Smooth muscle cell of the brain vasculature (primary cell): ENCODE data around the gene ZNHIT1.
"Not testable (repeated sequence)": the region's sequence is repeated elsewhere in the genome, so short reads cannot be mapped to it uniquely, and the experiment has no call there.

Experiments used
- DNase-seq: peaks from one replicate; pipeline ENCODE4 v3.0.0-alpha.2; 2012; ENCODE audit warnings: low read depth, low spot score

Gene ZNHIT1

DNA sequence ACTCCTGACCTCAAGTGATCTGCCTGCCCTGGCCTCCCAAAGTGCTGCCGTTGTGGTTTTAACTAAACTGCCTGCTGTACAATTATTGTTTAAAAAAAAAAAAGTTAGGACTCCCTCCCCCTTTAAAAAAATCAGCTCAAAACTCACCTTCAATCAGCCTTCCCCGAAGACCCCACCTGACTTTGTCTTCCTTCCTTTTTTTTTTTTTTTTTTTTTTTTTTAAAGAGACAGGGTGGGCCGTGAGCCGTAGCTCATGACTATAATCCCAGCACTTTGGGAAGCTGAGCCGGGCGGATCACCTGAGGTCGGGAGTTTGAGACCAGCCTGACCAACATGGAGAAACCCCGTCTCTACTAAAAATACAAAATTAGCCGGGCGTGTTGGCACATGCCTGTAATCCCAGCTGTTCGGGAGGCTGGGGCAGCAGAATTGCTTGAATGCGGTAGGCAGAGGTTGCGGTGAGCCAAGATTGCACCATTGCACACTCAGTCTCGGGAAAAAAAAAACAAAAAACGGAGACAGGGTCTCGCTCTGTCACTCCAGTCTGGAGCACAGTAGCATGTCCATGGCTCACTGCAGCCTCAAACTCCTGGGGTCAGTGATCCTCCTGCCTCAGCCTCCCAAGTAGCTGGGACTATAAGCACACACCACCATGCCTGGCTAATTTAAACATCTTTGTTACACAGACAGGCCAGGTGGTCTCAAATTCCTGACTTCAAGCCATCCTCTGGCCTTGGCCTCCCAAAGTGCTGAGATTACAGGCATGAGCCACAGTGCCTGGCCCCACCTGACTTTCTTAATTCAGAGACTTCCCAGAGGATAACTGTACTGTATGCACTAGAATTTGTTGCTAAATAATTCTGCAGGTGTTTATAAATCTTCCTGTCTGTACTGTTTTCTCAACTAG is 23.7 kb downstream of the ZNHIT1 start:
- no peak for DNase-seq

DNA sequence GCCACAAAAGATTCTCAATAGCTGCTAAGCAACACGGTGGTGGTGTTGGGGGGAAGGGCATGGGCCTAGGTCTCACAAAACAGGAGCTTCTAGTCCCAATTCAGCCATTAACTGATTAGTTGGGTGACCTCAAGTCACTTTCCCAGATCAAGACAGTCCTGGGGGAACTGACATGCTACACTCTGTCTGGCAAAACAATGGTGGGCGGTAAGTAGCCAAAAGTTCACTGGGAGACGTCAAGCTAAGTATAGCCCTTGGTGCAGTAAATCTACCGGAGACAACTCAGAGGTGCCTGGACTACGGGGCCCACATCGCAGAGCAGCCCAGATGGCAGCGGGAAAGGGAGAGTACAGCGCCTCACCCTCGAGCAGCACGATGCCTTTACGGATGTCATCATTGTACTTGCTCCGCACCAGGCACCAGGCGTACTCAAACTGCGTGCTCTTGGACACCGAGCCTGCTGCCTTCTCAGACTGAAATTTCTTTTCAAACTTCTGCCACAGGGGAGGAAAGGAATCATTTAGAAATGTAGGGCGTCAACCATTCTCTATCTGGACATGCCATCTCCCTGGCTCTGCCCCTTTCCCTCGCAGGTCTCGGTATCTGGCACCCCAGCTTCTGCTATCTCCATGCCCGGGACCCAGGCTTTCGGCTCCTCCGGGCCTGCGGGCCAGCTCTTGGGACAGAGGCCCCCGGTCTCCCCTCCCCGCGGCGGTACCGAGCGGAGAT is 25.8 kb downstream of the ZNHIT1 start:
- DNase-seq: no peak

DNA sequence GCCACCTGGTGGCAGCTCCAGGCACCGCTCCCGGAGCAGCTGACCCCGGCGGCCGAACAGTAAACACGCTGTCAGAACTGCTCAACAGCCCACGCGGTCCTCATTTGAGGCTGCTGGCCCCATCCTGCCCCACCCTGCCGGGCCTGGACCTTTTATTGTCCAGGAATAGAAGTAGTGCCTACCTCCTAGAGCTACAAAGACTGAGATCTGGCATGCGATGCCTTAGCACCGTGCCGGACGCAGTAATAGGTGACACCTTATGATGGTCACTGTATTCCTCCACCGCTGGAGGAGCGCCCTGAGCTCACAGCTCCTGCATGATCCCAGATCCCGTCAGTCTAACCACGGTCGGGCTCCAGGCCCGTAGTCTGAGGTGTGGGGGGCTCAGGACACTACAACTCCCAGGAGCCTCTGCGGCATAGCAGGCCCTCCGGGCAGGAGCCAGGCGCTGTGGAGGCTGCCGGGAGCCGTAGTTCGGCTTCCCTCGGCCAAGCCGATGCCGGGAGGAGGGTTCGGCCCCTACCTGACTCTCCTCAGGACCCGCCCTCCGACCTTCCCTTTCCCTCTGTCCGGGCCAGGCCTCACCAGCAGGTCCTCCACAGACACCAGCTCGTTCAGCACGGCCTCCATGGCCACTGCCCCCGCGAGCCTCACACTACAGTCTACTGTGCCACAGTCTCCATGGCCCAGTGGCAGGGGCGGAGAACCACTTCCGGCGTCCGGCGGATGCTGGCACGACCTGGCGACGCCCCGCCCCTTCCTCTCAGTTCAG is 26.6 kb downstream of the ZNHIT1 start, which contains the start of gene FIS1:
Gene FIS1 (minus strand): TSS at position 707 of the 772 bp plus-strand sequence. CDS start 77 bp downstream, at position 630.
- peak; percentile 66 for DNase-seq

DNA sequence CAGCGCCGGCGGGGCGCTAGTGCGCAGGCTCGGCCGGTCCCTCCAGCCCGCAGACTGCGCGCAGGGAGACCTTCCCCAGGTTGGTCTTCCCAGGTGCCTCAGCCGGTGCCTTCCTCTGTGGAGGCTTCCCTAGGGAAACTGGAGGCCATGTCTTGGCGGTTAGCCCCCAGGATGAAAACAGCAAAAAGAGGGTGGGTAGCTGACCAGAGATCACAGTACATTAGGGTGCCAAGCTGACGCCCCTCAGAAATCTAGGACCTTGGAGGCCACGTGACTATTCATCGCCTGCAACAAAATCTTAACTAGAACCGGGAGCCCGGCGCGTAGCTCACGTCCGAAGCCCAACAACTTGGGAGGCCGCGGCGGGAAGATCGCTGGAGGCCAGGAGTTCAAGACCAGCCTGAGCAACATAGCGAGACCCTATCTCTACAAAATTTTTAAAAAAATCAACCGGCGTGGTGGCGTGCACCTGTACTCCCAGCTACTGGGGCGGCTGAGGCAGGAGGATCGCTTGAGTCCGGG is 27.2 kb downstream of the ZNHIT1 start:
- DNase-seq: no peak

DNA sequence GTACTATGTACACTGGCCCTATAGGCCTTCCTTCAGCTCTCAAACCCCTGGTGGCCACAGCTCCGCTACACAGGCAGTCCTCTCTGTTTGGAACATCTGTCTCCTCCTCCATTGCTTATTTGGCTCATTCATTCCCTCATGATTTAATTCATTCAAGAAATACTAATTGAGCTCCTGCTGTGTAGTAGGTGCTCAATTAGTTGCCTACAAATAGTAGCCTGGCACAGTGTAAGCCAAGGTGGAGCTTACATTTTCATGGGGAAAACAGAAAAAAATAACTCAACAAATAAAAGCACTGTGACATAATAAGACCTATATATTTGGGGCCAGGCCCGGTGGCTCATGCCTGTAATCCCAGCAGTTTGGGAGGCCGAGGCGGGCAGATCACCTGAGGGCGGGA is 30.3 kb downstream of the ZNHIT1 start:
- DNase-seq: no peak

DNA sequence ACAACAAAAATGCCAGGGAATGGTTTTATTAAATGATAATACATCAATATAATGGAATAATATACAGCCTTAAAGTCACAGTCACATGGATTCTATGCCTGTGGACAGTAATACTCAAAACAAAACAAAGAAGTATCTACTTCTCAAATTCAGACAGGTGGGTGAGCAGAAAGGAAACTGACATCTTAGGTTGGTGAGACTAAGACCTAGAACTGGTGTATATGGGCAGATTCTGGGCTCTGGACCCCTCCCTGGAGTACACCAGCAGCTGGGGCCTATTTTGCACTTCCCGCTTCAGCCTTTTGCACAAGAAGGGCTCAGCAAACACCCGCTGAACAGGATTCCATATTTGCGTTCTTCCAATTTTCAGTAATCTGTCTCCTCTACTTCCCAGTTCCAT is 32.4 kb downstream of the ZNHIT1 start:
- no peak for DNase-seq

DNA sequence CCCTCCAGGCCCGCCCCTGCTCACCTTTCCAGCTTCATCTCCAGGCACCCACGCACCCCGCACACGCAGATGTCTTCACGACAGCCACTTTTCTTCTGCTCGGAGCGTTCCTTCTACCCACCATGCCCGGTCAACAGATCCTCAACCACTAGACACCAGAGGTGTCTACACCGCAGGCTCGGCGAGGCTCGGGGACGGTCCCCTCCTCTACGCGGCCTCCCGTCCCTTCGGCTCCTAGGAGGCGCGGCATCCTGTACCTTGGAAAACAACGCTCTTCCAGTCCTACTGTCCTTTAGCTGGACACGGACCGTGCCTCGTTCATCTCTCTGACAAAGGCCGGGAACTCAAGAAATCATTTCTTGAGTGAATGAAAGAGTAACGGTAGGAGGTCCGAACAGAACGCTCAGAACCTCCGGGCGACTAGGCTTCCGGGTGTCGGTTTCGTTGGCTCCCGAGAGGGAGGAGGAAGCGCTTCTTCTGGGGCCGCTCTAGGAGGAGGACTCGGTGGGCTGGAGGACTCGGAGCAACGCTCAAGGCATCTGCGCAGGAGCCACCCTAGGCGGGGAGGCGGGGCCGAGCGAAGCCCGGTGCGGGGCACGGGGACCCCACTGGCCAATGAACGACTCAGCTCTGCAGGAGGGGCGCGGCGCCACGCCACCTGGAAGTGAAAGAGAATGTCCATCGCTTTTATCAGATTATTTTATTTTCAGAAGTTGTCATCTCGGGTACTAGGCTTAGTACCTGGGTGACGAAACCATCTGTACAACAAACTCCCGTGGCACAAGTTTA is 34.1 kb downstream of the ZNHIT1 start:
- peak; percentile 96 for DNase-seq

DNA sequence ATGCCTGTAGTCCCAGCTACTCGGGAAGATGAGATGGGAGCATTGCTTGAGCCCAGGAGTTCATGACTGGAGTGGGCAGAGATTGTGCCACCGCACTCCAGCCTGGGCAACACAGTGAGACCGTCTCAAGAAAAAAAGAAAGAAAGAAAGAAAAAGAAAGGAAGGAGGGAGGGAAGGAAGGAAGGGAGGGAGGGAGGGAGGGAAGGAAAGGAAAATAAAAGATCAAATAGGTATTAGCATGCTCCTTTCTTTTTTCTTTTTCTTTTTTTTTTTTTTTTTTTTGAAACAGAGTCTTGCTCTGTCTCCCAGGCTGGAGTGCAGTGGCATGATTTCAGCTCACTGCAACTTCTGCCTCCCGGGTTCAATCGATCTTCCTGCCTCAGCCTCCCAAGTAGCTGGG is 35.2 kb downstream of the ZNHIT1 start:
- DNase-seq: not testable (repeated sequence)

DNA sequence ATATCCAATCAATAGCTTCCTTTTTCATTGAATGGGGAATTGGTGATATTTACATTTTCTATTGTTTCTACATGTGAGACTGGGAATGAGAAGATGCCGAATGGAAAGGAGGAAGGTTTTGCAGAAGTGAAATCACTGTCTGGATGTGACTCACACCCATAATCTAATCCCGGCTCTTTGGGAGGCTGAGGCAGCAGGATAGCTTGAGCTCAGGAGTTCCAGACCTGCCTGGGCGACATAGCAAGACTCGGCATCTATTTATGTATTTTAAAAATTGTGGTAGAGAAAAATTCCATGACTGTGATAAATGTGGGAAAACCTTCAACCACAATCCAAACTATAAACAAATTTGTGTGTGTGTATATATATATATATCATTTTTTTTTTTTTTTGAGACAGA is 37.8 kb downstream of the ZNHIT1 start:
- DNase-seq: no peak

DNA sequence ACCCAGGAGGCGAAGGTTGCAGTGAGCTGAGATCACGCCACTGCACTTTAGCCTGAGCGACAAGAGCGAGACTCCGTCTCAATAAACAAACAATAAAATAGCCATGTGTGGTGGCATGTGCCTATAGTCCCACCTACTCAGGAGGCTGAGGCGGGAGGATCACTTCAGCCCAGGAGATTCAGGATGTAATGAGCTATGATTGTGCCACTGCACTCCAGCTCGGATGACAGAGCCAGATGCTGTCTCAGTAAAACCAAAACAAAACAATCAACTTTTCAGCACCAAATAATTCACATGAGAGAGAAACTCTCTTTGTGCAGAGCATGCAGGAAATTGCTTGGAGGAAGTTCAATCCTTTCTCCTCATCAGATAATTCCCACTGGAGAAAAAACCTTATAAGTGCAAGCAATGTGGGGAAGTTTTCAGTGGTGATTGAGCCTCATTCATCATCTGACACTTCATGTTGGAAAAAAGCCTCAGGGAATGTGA is 40.3 kb downstream of the ZNHIT1 start:
- DNase-seq: no peak

DNA sequence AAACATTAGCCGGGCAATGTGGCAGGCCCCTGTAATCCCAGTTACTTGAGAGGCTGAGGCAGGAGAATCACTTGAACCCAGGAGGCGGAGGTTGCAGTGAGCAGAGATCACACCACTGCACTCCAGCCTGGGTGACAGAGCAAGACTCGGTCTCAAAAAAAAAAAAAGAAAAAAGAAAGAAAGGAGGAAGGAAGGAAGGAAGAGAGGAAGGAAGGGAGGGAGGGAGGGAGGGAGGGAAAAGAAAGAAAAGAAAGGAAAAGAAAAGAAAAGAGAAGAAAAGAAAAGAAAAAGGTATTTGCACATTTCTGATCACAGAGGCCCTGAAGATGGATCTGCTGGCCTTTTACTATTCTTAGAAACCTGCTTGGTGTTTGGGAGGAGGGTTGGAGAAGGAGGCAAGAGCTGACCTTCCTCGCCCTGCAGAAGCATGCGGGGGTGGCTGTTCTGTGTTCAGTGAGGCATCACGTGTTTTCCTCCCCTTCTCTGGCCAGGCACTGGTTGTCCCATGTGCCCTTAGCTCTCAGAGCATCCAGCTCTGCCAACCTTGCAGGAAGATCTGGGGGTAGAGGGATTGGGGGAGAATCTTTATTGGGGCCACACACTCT is 46.2 kb downstream of the ZNHIT1 start:
- not testable (repeated sequence) for DNase-seq

DNA sequence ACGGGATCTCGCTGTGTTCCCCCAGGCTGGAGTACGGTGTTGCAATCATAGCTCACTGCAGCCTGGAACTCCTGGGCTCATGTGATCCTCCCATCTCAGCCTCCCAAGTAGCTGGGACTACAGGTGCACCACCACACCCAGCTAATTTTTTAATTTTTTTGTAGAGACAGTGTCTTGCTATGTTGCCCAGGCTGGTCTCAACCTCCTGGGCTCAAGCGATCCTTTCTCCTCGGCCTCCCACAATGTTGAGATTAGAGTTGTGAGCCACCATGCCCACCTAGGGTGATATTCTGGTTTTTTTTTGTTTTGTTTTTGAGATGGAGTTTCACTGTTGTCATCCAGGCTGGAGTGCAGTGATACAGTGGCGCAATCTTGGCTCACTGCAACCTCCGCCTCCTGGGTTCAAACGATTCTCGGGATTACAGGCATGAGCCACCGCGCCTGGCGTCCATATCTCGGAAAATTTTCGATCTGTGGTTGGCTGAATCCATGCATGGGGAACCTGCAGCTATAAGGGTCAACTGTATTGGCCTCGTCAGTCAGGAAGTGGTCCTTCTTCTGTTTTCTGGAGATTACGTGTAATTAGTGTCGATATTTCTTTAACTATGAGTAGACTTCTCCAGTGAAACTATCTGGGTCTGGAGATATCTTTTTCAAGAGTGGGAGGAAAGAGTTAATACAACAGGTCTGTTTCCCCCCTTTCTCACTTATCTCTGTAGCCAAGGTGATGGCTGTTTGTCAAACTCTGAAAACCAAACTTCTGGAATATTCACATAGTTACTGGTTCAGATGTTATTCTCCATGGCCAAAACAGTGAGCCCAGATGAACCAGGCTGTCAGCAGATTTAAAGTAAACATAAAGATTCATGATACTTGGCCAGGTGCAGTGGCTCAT is 47.9 kb downstream of the ZNHIT1 start:
- no peak for DNase-seq

DNA sequence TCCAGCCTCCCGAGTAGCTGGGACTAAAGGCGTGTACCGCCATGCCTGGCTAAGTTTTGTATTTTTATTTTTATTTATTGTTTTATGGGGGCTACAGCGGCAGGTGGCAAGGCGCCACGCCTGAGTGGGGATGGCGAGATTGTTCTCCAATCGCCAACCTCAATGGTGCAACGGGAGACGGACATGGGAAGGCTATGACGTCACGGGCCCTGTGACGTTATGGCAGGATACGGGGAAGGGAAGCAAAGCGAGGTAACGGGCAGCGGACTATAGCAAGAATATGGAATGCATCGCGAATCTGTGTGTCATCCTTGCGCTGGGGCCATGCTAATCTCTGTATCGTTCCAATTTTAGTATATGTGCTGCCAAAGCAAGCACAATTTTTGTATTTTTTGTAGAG is 51.7 kb downstream of the ZNHIT1 start:
- no peak for DNase-seq

DNA sequence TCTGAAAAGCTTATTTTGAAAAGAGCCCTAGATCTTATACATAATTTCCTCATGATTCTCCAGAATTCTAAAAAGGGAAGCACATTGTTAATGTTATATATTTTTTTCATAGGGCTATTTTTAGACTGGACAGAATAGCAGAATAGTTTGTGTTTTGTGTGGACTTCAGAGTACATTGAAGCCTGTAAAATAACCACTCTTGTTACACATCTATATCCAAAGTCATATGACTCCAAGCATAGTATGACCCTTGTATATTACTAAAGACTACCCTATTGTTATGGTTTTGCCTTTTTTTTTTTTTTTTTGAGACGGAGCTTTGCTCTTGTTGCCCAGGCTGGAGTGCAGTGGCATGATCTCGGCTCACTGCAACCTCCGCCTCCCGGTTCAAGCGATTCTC is 53.1 kb downstream of the ZNHIT1 start:
- no peak for DNase-seq

DNA sequence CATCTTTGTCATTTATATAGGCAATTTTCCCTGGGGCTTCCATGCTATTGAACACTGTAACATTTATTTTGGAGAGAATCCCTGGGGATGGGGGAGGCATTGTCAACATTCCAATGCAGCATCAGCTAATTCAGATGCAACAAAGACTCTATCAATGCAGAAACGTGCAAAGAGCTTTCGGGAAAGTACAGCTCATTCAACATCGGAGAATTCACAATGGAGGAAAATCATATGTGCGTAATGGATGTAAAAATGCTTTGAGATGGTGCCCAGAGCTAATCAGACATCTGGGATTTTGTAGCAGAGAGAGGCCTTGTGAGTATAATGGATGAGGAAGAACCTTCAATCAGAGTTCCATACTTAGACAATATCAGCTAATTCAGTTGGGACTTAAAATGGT is 55.2 kb downstream of the ZNHIT1 start:
- no peak for DNase-seq
